Measurements from ENCODE around the gene ATP2C2.

DNA sequence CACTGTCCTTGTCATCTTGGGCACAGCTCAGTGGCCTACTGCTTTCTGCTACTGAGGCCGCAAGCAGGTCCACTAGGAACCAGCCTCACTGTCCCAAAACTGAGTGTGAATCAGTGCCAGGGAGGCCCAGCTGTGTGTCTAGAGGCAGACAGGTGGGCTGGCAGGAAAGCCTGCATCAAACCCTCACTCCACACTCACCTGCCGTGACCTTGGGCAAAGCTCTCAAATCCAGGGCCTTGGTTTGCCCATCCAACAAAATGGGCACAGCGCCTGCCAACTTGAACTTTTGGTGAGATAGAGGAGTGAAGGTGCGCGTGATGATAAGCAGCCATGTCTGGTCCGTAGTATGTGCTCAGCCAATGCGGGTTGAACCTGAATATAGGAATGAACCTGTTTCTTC, 14.8 kb downstream of the ATP2C2 start:
- no peak for TF ChIP-seq EP300 (IDR thresholded peaks at IDR 0.05)
- TF ChIP-seq, protein P1, sequence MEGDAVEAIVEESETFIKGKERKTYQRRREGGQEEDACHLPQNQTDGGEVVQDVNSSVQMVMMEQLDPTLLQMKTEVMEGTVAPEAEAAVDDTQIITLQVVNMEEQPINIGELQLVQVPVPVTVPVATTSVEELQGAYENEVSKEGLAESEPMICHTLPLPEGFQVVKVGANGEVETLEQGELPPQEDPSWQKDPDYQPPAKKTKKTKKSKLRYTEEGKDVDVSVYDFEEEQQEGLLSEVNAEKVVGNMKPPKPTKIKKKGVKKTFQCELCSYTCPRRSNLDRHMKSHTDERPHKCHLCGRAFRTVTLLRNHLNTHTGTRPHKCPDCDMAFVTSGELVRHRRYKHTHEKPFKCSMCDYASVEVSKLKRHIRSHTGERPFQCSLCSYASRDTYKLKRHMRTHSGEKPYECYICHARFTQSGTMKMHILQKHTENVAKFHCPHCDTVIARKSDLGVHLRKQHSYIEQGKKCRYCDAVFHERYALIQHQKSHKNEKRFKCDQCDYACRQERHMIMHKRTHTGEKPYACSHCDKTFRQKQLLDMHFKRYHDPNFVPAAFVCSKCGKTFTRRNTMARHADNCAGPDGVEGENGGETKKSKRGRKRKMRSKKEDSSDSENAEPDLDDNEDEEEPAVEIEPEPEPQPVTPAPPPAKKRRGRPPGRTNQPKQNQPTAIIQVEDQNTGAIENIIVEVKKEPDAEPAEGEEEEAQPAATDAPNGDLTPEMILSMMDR (IDR thresholded peaks at IDR 0.05) = no peak
